H1 (cell line): ENCODE results near the gene ERCC1. TPM values are rescaled to one million over a fixed set of nuclear protein-coding genes. Genes with fewer than 3 reads are reported as not detected.
A peak's percentile ranks its signal among the peaks of the same experiment; 100 is the strongest.

Experiments used
- POLR2A ChIP-seq, 2 experiments: IDR thresholded peaks; 1 replicate in 1 of 2; 2 replicates in 1 of 2; pipeline ENCODE4 v1.6.1; 2011; ENCODE audit warnings: low read depth in 2 of 2, low read length in 2 of 2, mild to moderate bottlenecking in 2 of 2; ENCODE audit errors: control extremely low read depth in 1 of 2
- TAF1 ChIP-seq: IDR thresholded peaks from 2 replicates; pipeline ENCODE4 v1.6.1; 2011; ENCODE audit warnings: mild to moderate bottlenecking, low read depth, low read length
- polyA plus RNA-seq, 7 experiments: library from polyadenylated mRNA; depleted of rRNA in 3 of 7; stranded (reverse) in 5 of 7; unstranded in 2 of 7; fragments of >200 nt in 5 of 7; fragments of 200-250 nt in 2 of 7; gene quantifications; 1 replicate in 5 of 7; 2 replicates in 1 of 7; 4 replicates in 1 of 7; pipeline versions ENCODE4 v1.2.1 to v1.2.3, GENCODE V29; 2011 to 2013; ENCODE audit warnings: missing spikeins in 2 of 7, mixed read lengths in 2 of 7
- total RNA-seq: library from RNA; stranded (reverse); fragmentation: NEBNext Ultra II Directional; extraction: Animal tissue kit (Norgen Biotek cat#: 25700); gene quantifications from 2 replicates; pipeline ENCODE4 v1.2.1, GENCODE V29; 2021
- TF ChIP-seq, protein P1 (sequence below), 3 experiments: IDR thresholded peaks; 1 replicate in 2 of 3; 2 replicates in 1 of 3; pipeline versions ENCODE4 v1.5.1 to v1.6.1; 2011; ENCODE audit warnings: low read length in 3 of 3, mild to moderate bottlenecking in 3 of 3, inconsistent platforms in 2 of 3, low read depth in 1 of 3, moderate library complexity in 1 of 3; ENCODE audit not compliant: insufficient read depth in 1 of 3; ENCODE audit errors: control extremely low read depth in 1 of 3

ERCC1 gene
- total and polyA plus RNA-seq, 2 of the 8 experiments (the other 6 are each of a cell fraction or from before 2014, with no cell fraction given), result 44.7 to 94.2 TPM

DNA sequence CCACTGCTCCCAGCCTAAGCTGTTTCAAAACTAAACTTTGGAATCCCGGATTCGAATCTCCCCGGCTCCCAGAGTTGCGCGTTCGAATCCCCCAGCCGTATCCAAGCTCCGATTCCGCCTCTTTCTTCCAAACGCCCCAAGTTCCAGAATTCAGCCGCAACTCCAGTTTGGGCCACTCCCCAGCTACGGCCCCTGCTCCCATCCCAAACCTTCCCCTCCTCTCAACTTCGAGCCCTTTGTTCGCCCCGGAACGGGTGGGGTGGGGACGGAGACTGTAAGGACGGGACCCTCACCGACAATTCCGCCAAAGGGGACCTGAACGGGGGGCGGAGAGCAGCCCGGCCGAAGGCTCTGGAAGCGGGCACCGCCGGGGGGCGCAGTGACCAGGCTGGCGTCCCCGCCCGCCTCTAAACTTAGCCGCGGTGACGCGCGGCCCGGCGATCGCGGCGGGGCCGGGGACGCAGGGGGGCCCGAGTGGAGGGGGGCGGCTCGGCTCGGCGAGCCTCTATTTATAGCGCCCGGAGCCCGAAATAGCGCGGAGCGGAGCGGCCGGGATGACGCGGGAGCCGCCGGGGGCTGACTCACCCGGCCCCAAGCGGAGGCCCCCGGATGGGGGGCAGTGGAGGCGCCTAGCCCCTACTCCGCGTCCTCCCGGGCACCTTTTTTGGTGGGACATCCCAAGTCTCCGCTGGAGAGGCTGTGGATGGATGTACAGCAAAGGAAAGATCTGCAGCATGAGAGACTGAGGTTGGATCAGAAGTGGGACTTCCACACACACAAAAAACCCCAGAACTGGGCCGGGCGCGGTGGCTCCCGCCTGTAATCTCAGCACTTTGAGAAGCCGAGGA, 4.9 kb upstream of the ERCC1 start (continued):
- TF ChIP-seq POLR2A (IDR thresholded peaks at IDR 0.05; ENCODE audit: control extremely low read depth in 1 of 2, low read depth in 2 of 2, low read length in 2 of 2) (no peak), TAF1 (0 out of 2 replicates have a peak, but pooled peaks have one; percentile 21)
- TF ChIP-seq, protein P1, sequence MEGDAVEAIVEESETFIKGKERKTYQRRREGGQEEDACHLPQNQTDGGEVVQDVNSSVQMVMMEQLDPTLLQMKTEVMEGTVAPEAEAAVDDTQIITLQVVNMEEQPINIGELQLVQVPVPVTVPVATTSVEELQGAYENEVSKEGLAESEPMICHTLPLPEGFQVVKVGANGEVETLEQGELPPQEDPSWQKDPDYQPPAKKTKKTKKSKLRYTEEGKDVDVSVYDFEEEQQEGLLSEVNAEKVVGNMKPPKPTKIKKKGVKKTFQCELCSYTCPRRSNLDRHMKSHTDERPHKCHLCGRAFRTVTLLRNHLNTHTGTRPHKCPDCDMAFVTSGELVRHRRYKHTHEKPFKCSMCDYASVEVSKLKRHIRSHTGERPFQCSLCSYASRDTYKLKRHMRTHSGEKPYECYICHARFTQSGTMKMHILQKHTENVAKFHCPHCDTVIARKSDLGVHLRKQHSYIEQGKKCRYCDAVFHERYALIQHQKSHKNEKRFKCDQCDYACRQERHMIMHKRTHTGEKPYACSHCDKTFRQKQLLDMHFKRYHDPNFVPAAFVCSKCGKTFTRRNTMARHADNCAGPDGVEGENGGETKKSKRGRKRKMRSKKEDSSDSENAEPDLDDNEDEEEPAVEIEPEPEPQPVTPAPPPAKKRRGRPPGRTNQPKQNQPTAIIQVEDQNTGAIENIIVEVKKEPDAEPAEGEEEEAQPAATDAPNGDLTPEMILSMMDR (IDR thresholded peaks at IDR 0.05; ENCODE audit: control extremely low read depth in 1 of 3, insufficient read depth in 1 of 3, low read depth in 1 of 3, low read length in 3 of 3), result peak; percentile 44 to 57 (median 46)
